Activated T-cell treated with anti-CD3 and anti-CD28 coated beads, Interleukin-2, amount 50 U/mL, for 1 hour (primary cell): ENCODE data around the gene APLP2.
"Not testable (repeated sequence)": the region's sequence is repeated elsewhere in the genome, so short reads cannot be mapped to it uniquely, and the experiment has no call there.

ENCODE experiments used
- DNase-seq: peaks from one replicate; pipeline ENCODE4 v3.0.0-alpha.2; 2020

Gene APLP2

GRCh38 chr11:130069659-130070108 is at the start of gene APLP2:
TSS of gene APLP2 (plus strand) at chr11:130069894. CDS start at chr11:130069978, 84 bp downstream.
- DNase-seq, result peak; percentile 93

GRCh38 chr11:130020323-130020722 is 49.4 kb upstream of the APLP2 start:
- no peak for DNase-seq

GRCh38 chr11:130021606-130022005 is 48.1 kb upstream of the APLP2 start:
- not testable (repeated sequence) for DNase-seq

GRCh38 chr11:130022799-130023198 is 46.9 kb upstream of the APLP2 start:
- DNase-seq, result no peak

- DNase-seq, result no peak
Observed at GRCh38 chr11:130023204-130023603, 46.5 kb upstream of the APLP2 start.

- DNase-seq, result no peak
Observed at GRCh38 chr11:130024361-130024760, 45.3 kb upstream of the APLP2 start.

- no peak for DNase-seq
Observed at GRCh38 chr11:130025371-130025770, 44.3 kb upstream of the APLP2 start.

- DNase-seq, result no peak
Observed at GRCh38 chr11:130029137-130029536, 40.6 kb upstream of the APLP2 start.

GRCh38 chr11:130031056-130031455 is 38.6 kb upstream of the APLP2 start:
- DNase-seq, result no peak

- no peak for DNase-seq
Observed at GRCh38 chr11:130031945-130032344, 37.7 kb upstream of the APLP2 start.

- DNase-seq, result no peak
Observed at GRCh38 chr11:130032931-130033330, 36.8 kb upstream of the APLP2 start.

- DNase-seq, result no peak
Observed at GRCh38 chr11:130034236-130034635, 35.5 kb upstream of the APLP2 start.

- DNase-seq, result no peak
Observed at GRCh38 chr11:130037058-130037457, 32.6 kb upstream of the APLP2 start.

- no peak for DNase-seq
Observed at GRCh38 chr11:130037881-130038585, 31.7 kb upstream of the APLP2 start.

GRCh38 chr11:130040281-130040940 is 29.3 kb upstream of the APLP2 start:
- DNase-seq, result no peak

- no peak for DNase-seq
Observed at GRCh38 chr11:130042093-130042591, 27.6 kb upstream of the APLP2 start.

- no peak for DNase-seq
Observed at GRCh38 chr11:130043575-130043974, 26.1 kb upstream of the APLP2 start.

- DNase-seq, result no peak
Observed at GRCh38 chr11:130047141-130047540, 22.6 kb upstream of the APLP2 start.

- DNase-seq, result no peak
Observed at GRCh38 chr11:130049328-130049771, 20.3 kb upstream of the APLP2 start.

GRCh38 chr11:130050257-130050656 is 19.4 kb upstream of the APLP2 start:
- no peak for DNase-seq

- no peak for DNase-seq
Observed at GRCh38 chr11:130051082-130051481, 18.6 kb upstream of the APLP2 start.

- no peak for DNase-seq
Observed at GRCh38 chr11:130052567-130052966, 17.1 kb upstream of the APLP2 start.

- no peak for DNase-seq
Observed at GRCh38 chr11:130054966-130055365, 14.7 kb upstream of the APLP2 start.

GRCh38 chr11:130055617-130056016 is 14.1 kb upstream of the APLP2 start:
- no peak for DNase-seq
